K562 (cell line): ENCODE results near the gene PITHD1. TPM values are rescaled to one million over a fixed set of nuclear protein-coding genes. Genes with fewer than 3 reads are reported as not detected.

Source experiments
- MYC ChIP-seq, 2 experiments: fragments of 250-450 bp in 1 of 2; sonication (Bioruptor Pico) in 1 of 2; IDR thresholded peaks; 2 replicates each; pipeline versions ENCODE4 v1.5.1 to v1.6.1; 2012 to 2021; ENCODE audit warnings: low read depth in 2 of 2, borderline replicate concordance in 1 of 2, improper control_type of control experiment in 1 of 2, low read length in 1 of 2, mild to moderate bottlenecking in 1 of 2, moderate library complexity in 1 of 2
- NCOA4 ChIP-seq: fragments of 450-650 bp; IDR thresholded peaks from 2 replicates; pipeline ENCODE4 v1.6.1; 2018; ENCODE audit warnings: mild to moderate bottlenecking; ENCODE audit not compliant: partially characterized antibody
- POLR2AphosphoS2 ChIP-seq: IDR thresholded peaks from 2 replicates; pipeline ENCODE4 v1.6.1; 2012; ENCODE audit warnings: low read length, improper control_type of control experiment
- POLR2B ChIP-seq: fragments of 450-650 bp; IDR thresholded peaks from 2 replicates; pipeline ENCODE4 v1.6.1; 2018; ENCODE audit warnings: low read depth; ENCODE audit not compliant: partially characterized antibody
- SIX5 ChIP-seq, 2 experiments: IDR thresholded peaks; 2 replicates each; pipeline ENCODE4 v1.6.1; 2011; ENCODE audit warnings: low read length in 2 of 2, borderline replicate concordance in 1 of 2, low read depth in 1 of 2, mild to moderate bottlenecking in 1 of 2, moderate library complexity in 1 of 2; ENCODE audit not compliant: insufficient read depth in 1 of 2
- SMAD4 ChIP-seq: fragments of 250-450 bp; sonication (Bioruptor Pico); conservative IDR thresholded peaks from 2 replicates; pipeline ENCODE4 v1.8.0; 2021; ENCODE audit warnings: inconsistent platforms, mild to moderate bottlenecking, moderate library complexity
- SP2 ChIP-seq: IDR thresholded peaks from 2 replicates; pipeline ENCODE4 v1.6.1; 2011; ENCODE audit warnings: mild to moderate bottlenecking, low read depth, low read length, moderate library complexity; ENCODE audit not compliant: poor library complexity, severe bottlenecking; ENCODE audit errors: extremely low read depth
- SRF ChIP-seq, 2 experiments: fragments of 250-450, 450-650 bp in 1 of 2; sonication (Bioruptor Pico) in 1 of 2; sonication (generic) in 1 of 2; formaldehyde crosslinking; IDR thresholded peaks; 2 replicates each; pipeline versions ENCODE4 v1.5.0 to v1.5.1; 2020 to 2022; ENCODE audit warnings: mild to moderate bottlenecking in 1 of 2, missing genetic modification reagents in 1 of 2
- SUPT5H ChIP-seq: fragments of 450-650 bp; IDR thresholded peaks from 2 replicates; pipeline ENCODE4 v1.6.1; 2016
- ZNF347 ChIP-seq: fragments of 450-650 bp; formaldehyde crosslinking; IDR thresholded peaks from 2 replicates; pipeline ENCODE4 v1.4.0; 2020; ENCODE audit warnings: low read depth, mild to moderate bottlenecking, moderate library complexity
- polyA plus RNA-seq, 8 experiments: library from polyadenylated mRNA; depleted of rRNA in 4 of 8; stranded (reverse) in 5 of 8; unstranded in 3 of 8; fragments of >200 nt; fragmentation: Nextera tagmentation in 2 of 8; fragmentation: Illumina TruSeq in 1 of 8; extraction: Ambion mirVana in 2 of 8; extraction: Trizol in 1 of 8; gene quantifications; 2 replicates each; pipeline versions ENCODE4 v1.2.1 to v1.2.3, GENCODE V29; 2011 to 2014; ENCODE audit warnings: inconsistent platforms in 1 of 8, missing spikeins in 1 of 8
- total RNA-seq, 7 experiments: library from RNA; depleted of rRNA in 6 of 7; stranded (reverse); fragments of >200 nt in 6 of 7; fragmentation: Illumina TruSeq in 2 of 7; extraction: Trizol in 2 of 7; gene quantifications; 2 replicates each; pipeline versions ENCODE4 v1.2.1 to v1.2.3, GENCODE V29; 2011 to 2021; ENCODE audit warnings: low replicate concordance in 1 of 7
- TF ChIP-seq, protein P1 (sequence below): fragments of 250-450 bp; sonication (Bioruptor Pico); IDR thresholded peaks from 2 replicates; pipeline ENCODE4 v1.8.0; 2022; ENCODE audit warnings: inconsistent platforms
- TF ChIP-seq, protein P2 (sequence below): fragments of 450-650 bp; IDR thresholded peaks from 2 replicates; pipeline ENCODE4 v1.6.1; 2018; ENCODE audit not compliant: partially characterized antibody
- TF ChIP-seq, protein P3 (sequence below): fragments of 250-450 bp; sonication (Bioruptor Pico); IDR thresholded peaks from 2 replicates; pipeline ENCODE4 v1.8.0; 2021; ENCODE audit warnings: mild to moderate bottlenecking, moderate library complexity

The PITHD1 gene
- total and polyA plus RNA-seq, 9 of the 15 experiments (the other 6 are each of a cell fraction or from before 2014, with no cell fraction given): 46.5 to 175 (median 149) TPM

DNA sequence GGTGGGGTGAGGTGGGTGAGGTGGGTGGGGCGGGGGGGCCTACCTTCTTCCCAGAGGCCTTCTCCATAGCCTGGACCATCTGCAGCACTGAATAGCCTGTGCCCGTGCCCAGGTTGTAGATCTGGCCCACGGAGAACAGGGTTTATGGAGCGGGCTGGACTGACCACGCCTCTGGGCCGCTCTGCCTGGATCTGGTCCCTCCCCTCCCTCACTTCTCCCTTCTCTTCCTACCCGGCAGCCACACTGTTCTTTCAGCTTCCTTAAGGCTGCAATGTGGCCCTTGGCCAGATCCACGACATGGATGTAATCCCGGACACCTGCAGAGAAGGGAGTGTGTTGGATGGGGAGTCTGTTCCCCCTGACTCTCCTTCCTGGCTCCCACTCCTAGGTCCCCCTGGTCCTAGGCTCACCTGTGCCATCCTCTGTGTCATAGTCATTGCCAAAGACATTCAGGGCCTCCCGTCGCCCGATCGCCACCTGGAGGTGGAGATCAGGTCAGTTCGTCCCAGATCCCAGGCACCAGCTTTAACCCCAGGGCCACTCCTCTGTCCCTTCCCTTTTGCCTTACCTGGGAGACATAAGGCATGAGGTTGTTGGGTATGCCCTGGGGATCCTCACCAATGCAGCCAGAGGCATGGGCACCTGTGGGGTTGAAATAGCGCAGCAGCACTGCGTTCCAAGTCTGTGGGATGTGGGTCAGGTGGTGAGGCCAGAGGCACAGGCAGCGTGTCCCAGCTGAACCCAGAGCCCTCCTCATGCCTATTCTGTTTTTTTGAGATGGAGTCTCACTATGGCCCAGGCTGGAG lies 18.5 kb downstream of the PITHD1 start (continued):
- TF ChIP-seq, protein P1, sequence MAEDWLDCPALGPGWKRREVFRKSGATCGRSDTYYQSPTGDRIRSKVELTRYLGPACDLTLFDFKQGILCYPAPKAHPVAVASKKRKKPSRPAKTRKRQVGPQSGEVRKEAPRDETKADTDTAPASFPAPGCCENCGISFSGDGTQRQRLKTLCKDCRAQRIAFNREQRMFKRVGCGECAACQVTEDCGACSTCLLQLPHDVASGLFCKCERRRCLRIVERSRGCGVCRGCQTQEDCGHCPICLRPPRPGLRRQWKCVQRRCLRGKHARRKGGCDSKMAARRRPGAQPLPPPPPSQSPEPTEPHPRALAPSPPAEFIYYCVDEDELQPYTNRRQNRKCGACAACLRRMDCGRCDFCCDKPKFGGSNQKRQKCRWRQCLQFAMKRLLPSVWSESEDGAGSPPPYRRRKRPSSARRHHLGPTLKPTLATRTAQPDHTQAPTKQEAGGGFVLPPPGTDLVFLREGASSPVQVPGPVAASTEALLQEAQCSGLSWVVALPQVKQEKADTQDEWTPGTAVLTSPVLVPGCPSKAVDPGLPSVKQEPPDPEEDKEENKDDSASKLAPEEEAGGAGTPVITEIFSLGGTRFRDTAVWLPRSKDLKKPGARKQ (CRISPR knock-in tag): no peak
- TF ChIP-seq SP2 (no peak), SIX5 (IDR thresholded peaks at IDR 0.05; ENCODE audit: borderline replicate concordance in 1 of 2, insufficient read depth in 1 of 2, low read depth in 1 of 2, low read length in 2 of 2) (no peak), SRF (CRISPR knock-in tag; IDR thresholded peaks at IDR 0.05) (no peak), ZNF347 (CRISPR knock-in tag) (no peak), MYC (IDR thresholded peaks at IDR 0.05; ENCODE audit: low read depth, low read length) (no peak), MYC (CRISPR knock-in tag; IDR thresholded peaks at IDR 0.05; ENCODE audit: borderline replicate concordance, low read depth) (no peak), POLR2AphosphoS2 (peak; percentile 22; the same call in 1 of the 2 replicates), SMAD4 (CRISPR knock-in tag) (no peak), SUPT5H (peak; percentile 60), POLR2B (peak; percentile 35), NCOA4 (no peak)
- TF ChIP-seq, protein P2, sequence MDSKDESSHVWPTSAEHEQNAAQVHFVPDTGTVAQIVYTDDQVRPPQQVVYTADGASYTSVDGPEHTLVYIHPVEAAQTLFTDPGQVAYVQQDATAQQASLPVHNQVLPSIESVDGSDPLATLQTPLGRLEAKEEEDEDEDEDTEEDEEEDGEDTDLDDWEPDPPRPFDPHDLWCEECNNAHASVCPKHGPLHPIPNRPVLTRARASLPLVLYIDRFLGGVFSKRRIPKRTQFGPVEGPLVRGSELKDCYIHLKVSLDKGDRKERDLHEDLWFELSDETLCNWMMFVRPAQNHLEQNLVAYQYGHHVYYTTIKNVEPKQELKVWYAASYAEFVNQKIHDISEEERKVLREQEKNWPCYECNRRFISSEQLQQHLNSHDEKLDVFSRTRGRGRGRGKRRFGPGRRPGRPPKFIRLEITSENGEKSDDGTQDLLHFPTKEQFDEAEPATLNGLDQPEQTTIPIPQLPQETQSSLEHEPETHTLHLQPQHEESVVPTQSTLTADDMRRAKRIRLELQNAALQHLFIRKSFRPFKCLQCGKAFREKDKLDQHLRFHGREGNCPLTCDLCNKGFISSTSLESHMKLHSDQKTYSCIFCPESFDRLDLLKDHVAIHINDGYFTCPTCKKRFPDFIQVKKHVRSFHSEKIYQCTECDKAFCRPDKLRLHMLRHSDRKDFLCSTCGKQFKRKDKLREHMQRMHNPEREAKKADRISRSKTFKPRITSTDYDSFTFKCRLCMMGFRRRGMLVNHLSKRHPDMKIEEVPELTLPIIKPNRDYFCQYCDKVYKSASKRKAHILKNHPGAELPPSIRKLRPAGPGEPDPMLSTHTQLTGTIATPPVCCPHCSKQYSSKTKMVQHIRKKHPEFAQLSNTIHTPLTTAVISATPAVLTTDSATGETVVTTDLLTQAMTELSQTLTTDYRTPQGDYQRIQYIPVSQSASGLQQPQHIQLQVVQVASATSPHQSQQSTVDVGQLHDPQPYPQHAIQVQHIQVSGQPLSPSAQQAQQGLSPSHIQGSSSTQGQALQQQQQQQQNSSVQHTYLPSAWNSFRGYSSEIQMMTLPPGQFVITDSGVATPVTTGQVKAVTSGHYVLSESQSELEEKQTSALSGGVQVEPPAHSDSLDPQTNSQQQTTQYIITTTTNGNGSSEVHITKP: no peak
- TF ChIP-seq, protein P3, sequence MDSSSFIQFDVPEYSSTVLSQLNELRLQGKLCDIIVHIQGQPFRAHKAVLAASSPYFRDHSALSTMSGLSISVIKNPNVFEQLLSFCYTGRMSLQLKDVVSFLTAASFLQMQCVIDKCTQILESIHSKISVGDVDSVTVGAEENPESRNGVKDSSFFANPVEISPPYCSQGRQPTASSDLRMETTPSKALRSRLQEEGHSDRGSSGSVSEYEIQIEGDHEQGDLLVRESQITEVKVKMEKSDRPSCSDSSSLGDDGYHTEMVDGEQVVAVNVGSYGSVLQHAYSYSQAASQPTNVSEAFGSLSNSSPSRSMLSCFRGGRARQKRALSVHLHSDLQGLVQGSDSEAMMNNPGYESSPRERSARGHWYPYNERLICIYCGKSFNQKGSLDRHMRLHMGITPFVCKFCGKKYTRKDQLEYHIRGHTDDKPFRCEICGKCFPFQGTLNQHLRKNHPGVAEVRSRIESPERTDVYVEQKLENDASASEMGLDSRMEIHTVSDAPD (CRISPR knock-in tag): no peak
